Fibroblast of upper back skin (primary cell): ENCODE measurements around the gene LCMT2.
"Not testable (repeated sequence)": the region's sequence is repeated elsewhere in the genome, so short reads cannot be mapped to it uniquely, and the experiment has no call there.

Experiments
- DNase-seq: peaks from one replicate; pipeline ENCODE4 v3.0.0-alpha.2; 2013

Gene LCMT2

DNA sequence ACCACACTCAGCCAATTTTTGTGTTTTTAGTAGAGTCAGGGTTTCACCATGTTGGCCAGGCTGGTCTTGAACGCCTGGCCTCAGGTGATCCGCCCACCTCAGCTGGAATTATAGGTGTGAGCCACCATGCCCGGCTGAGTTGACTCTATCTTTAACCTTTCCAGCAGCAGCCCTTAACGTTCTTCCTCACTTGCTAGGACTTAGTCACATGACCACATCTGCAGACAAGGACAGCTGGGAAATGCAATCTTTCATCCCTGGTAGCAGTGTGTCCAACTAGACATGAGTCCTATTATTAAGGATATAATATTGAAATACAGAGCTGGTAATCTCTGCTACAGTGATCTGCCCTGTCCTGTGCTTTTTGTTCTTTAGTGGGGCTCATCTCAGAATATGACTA, 18.0 kb downstream of the LCMT2 start:
- DNase-seq: no peak

DNA sequence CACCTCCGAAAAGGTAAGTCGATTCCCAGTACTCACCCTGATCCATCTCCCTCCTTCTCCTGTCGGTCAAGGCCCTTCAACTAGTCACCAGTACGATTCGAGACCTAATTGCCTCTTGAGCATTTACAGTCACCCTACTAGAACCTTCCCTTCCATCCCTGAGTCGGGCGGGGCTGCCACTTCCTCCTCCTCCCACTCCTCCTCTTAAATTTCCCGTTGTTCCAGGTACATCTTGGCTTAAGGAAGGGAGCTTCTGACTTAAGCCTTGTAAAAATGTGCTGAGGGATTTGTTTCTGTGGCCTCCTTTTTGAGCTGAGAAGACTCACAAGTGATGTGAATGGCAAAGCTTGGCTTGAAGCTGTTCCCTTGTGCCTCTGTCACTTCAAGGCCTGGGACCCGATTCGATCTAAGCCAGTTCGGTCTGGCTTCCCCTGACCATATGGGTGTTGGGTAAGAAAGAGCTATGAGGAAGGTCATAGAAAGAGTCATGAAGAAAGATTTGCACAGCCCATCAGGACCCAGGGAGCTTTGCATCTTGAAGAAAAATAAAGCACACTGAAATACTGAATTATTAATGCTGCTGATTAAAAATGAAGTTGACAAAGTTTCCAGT, 28.1 kb downstream of the LCMT2 start, which contains the start of gene TGM7:
Gene TGM7, minus strand, starts transcription at position 51 of the 613 bp plus-strand sequence.
- no peak for DNase-seq

DNA sequence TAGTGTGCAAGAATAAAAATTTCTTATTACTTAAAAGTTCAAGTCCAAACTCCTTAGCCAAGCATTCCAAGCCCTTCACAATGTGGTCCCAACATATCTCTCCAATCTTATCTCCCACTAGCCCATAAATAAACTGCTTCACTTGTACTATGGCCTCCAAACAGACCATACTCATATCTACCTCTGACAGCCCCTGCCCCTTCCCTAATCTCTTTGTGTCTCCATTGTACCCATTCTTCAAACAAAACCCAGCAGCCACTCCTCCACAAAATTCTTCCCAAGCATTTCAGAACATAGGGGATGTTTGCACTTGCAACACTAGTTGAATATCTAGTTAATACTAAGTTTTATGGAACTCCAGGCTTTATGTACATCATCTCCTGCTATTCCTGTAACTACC, 30.5 kb downstream of the LCMT2 start:
- no peak for DNase-seq

GRCh38 chr15:43299411-43299810, 31.0 kb downstream of the LCMT2 start:
- no peak for DNase-seq

DNA sequence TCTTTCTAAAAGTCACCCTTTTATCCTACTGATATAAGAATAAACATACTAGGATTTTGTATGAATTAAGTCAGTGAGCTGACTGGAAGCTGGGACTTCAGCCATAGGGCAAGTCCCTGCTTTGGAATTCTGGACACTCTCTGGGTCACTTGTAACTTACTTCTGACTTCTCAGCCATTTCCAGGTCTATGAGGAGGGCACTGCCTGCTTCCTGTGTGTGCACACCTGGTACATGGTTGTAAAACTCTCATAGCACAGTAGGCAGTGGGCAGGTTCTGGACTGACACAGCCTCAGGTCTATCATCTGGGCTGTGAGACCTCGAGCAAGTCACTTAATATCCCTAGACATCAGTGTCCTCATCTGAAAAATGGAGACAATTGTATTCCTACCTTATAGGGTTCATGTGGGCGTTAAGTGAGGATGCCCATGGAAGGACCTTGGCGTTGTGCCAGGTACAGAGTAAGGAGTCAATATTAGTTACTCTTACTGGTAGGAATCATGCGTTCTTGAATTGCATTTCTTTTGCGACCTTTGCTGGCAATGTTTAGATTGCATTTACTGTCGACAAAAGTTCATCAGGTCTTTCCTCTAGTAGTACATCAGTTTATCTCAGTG, 36.2 kb downstream of the LCMT2 start:
- no peak for DNase-seq

- no peak for DNase-seq
These were observed 36.9 kb downstream of the LCMT2 start for GRCh38 chr15:43293432-43293831.

GRCh38 chr15:43292375-43293078, 37.8 kb downstream of the LCMT2 start:
- DNase-seq: peak; percentile 66

GRCh38 chr15:43289656-43290055, 40.7 kb downstream of the LCMT2 start:
- DNase-seq: not testable (repeated sequence)

DNA sequence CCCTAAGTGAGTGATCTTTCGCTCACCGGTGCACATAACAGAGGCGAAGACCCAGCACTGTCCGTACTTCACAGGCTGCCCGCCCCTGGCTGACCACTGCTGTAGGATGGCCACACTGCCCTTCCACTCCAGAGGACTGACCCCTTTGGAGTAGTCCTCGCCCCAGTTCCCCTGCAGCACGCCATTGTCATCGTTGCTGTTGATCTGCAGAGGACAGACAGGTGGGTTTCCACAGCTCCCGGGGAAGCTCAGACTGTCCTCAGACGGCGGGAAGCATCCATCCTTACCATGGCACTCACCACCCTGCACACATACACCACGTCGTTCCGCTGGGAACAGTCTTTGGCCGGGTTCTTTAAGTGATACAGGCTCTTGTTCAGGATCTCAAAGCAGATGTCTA, 43.1 kb downstream of the LCMT2 start:
- no peak for DNase-seq

GRCh38 chr15:43286074-43286473, 44.3 kb downstream of the LCMT2 start:
- DNase-seq: no peak

DNA sequence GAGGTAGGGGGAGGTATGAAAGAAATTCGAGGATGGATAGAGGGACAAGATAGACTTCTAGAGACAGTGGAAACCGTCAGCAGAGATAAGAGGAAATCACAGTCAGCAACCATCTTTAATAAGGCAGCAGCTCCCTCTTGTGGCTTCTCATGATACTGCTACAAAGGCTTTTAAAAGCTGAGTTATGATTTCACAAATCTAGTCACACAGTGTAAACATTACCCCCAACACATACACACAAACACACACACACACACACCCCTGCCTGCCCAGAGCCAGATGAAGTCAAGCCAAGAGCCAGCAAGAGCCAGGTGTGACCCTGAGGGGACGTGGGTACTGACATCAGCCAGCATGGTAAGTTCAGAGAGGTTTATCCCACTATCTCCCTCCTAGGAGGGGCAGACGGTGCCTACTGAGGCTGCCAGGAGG, 44.8 kb downstream of the LCMT2 start:
- peak; percentile 65 for DNase-seq

GRCh38 chr15:43283526-43283925, 46.8 kb downstream of the LCMT2 start:
- DNase-seq: no peak

DNA sequence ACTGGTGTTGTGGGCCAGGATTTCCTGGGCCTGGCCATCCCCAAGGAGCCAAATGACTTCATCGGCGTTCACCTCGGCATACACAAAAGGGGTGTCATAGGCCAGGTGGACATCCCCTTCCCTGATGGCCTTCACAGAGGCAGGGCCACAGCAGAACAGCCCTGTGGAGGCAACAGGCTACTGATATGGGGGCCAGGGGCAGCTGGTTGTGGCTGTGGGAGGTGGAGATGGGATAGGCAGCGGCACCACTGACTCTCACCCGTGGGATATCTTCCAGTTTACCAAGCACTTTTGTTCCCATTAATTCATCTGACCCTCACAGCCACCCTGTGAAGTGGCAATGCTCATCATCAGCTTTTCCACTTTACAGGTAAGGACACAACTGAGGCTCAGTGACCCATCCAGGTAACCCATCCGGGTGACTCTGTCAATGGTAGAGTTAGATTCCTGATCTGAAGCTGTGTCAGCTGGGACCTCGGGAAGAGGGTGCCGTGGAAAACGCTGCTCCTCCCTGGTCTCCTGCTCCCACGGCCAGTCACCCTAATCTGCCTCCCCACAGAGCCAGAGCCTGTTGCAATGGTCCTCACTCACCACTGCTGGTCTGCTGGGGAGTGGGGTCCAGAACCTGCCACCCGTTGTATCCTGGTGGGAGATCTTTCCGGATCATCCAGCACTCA, 48.3 kb downstream of the LCMT2 start:
- DNase-seq: no peak

GRCh38 chr15:43280996-43281395, 49.4 kb downstream of the LCMT2 start:
- no peak for DNase-seq

- DNase-seq: no peak
These were observed 50.9 kb downstream of the LCMT2 start for GRCh38 chr15:43279496-43279895.

DNA sequence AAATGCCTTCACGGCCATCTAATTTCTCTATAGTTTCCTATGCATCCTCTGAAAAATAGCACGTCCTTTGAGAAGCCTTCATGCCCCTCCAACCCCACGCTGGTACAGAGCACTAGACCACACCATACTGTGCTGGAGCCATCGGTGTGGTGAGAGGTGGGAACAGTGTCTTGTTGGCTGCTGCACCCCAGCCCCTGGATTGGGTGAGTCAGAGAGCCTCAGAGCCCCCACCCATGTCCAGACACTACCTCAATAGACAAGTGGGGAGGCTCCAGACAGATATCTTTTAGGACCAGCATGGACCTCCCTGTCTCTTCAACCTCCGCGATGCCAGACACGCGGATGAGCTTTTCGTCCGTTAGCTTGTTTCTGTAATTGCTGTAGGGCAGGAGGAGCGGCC, 51.5 kb downstream of the LCMT2 start:
- DNase-seq: no peak

GRCh38 chr15:43277901-43278300, 52.5 kb downstream of the LCMT2 start:
- no peak for DNase-seq

- no peak for DNase-seq
These were observed 53.0 kb downstream of the LCMT2 start for GRCh38 chr15:43277231-43277823.

DNA sequence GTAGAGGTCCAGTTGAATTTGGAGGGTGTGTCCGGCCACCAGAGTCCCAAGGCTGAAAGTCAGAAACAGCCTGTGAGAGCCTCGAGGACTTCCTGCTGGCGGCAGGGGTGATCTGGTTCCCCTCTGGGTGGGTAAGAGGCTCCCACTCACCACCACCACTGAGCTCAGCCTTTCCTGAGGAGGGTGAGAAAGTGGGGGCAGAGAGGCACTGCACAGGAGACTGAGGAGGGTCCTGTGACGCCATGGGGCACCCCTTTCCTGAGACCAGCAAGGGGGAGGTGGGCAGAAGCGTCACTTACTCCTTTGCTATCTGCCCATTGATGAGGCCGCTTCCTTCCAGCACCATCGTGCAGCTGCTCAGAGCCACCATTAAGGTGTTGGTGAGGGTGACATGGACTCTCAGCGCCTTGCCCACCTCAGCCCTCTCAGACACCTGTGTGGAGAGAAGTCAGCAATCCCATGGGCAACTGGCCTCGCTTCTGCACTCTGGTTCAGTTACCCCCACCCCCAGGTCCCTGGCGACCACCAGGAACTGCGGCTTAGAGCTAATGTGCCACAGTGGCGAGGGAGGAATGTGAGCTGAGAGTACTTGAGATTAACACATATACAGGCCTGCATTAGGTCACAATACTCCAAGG, 53.7 kb downstream of the LCMT2 start:
- DNase-seq: no peak

- DNase-seq: no peak
These were observed 54.4 kb downstream of the LCMT2 start for GRCh38 chr15:43275740-43276562.

DNA sequence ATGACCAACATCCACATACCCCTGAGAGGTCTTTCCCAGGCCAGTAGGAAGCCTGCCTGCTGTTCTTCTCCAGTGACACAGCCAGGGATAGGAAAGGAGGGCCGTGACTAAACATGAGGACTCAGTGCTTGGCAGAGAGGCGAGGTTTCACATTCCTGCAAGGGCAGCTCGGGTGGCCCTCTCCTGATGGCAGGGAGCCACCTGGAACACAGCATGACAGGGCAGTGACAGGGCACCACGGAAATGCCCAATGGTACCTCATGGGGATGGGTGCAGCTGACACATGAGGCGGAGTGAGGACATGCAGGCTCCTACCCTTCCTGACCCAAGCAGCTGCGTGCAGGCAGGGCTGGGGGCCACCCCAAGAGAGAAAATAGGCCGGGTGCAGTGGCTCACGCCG, 56.2 kb downstream of the LCMT2 start:
- no peak for DNase-seq
